22Rv1 (cell line): Measurements from ENCODE around the gene SPATA6.
"Not testable (repeated sequence)": the region's sequence is repeated elsewhere in the genome, so short reads cannot be mapped to it uniquely, and the experiment has no call there.

Experiments used
- H3K27ac ChIP-seq: fragments of 450-650 bp; 2 replicates; pipeline ENCODE4 v1.5.1; 2017
- CTCF ChIP-seq: fragments of 450-650 bp; IDR thresholded peaks from 2 replicates; pipeline ENCODE4 v1.5.1; 2017; ENCODE audit warnings: mild to moderate bottlenecking
- ZFX ChIP-seq: fragments of 450-650 bp; IDR thresholded peaks from 2 replicates; pipeline ENCODE4 v1.6.1; 2017; ENCODE audit warnings: antibody characterized with exemption, borderline replicate concordance

Gene SPATA6

GRCh38 chr1:48471691-48472576 is at the start of gene SPATA6:
Gene SPATA6, minus strand, starts transcription at chr1:48472204. Its CDS starts 196 bp downstream, at chr1:48472008.
- TF ChIP-seq CTCF (no peak), ZFX (no peak)
- H3K27ac ChIP-seq, result peak within 1 kb of the TSS; percentile 43

DNA sequence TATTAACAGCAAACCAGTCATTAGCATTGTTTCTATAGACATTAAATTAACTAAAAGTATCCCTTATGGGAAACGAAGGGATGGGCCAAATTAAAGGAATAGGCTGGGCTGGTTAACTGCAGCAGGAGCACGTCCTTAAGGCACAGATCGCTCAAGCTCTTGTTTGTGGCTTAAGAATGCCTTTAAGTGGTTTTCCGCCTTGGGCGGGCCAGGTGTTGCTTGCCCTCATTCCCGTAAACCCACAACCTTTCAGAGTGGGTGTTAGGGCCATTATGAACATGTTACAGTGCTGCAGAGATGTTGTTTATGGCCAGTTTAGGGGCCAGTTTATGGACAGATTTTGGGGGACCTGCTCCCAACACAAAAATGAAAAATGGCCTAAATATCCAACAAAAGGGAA is 47.9 kb upstream of the SPATA6 start:
- not testable (repeated sequence) for H3K27ac ChIP-seq

GRCh38 chr1:48506870-48507269 is 34.9 kb upstream of the SPATA6 start:
- no peak for TF ChIP-seq CTCF
- TF ChIP-seq ZFX, result no peak
- no peak overlapping the region for H3K27ac ChIP-seq

DNA sequence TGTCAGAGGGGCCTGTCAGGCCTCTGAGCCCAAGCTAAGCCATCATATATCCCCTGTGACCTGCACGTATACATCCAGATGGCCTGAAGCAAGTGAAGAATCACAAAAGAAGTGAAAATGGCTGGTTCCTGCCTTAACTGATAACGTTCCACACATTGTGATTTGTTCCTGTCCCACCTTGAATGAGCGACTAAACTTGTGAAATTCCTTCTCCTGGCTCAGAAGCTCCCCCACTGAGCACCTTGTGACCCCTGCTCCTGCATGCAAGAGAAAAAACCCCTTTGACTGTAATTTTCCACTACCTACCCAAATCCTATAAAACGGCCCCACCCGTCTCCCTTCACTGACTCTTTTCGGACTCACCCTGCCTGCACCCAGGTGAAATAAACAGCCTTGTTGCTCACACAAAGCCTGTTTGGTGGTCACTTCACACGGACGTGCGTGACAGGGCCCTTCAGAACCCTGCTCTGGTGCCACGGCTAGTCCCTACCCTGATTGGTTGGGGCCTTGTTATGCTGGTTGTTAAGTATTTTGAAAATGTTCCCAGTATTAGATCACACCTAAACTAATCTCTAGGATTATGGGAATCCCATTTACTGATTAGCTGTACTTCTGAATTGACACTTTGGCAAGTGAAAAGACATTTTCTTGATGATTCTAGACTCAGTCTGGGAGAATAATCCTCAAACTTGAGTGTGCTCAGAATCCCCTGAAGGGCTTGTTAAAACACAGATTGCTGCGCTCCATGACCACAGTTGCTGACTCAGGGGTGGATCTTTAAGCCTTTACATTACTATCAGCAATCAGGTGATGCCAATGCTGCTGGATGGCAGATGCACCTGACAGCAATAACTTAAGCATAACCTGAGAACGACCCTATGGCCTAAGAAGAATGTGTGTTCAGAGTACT is 28.8 kb upstream of the SPATA6 start:
- TF ChIP-seq ZFX (no peak), CTCF (no peak)
- no peak overlapping the region for H3K27ac ChIP-seq

DNA sequence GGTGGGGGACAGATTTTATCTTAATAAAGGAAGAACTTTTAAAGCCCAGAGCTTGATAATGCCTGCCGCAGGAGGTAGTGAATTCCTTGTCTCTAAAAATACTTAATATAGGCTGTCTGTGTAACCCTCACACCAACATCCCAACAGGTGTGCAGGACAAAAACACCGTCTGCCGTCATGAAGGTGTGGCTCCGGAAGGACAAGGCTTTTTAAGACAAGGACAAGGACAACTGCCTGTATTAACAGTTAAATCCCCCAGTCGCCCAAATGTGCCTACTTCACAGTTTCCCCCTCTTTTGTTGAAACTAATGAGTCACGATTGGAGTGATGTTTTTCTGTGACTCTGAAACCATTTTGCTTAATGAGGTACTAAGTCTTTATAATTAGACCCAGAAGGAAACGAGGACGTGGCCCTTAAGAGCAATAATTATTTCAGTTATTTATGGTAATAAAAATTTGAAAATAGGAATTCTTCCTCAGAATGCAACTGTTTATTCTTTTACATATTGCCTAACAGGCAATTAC is 27.3 kb upstream of the SPATA6 start:
- H3K27ac ChIP-seq, result no peak overlapping the region
- TF ChIP-seq CTCF (no peak), ZFX (no peak)

DNA sequence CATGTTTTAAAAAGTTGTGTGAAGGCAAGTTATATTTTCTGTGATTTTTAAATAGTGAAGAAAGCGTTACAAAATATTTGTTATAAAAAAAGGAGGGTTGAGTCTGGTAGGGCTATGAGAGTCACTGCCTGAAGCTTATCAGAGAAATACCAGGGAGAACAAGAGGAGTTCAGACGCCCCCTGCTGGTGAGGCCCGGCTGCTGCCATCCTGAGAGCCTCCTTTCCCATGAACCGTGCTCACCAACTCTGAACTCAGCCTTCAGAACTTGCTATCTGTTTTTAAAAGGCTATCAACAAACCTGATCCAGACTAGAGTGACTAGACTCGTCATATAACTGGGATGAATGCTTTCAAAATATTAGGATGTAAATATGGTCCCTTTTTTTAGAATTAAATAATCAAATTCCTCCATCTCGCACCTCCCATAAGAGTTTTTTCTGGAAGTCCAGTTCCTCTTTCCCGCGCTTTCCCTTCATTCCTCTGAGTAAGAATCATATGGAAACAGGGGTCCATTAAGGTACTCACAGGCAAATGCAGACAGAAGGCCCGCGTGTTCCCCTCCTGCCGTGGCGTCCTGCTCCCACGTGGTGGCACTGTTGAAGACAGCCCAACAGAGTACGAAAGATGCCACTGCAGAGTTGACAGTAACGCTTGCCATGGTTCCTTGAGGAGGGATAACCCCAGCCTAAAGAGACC is 26.2 kb upstream of the SPATA6 start:
- H3K27ac ChIP-seq, result no peak overlapping the region
- TF ChIP-seq CTCF (peak; percentile 97), ZFX (no peak)

DNA sequence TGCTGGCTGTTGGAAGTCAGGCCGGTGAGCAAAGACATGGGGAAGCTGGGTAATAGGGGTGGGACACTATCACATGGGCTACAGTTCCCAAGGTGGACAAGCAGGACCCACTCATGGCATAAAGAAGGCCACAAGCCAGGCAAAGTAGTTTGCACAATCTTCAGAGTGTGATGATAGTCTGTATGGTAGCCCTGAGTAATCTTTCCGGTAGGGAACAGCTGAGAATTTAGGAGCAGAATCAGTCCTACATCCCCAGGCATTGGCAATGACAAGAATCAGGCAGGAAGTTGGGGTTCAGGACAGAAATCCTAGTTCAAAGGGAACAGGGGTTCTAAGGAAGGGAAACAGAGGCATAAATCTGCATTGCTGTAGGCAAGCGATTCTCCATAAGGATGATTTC is 23.9 kb upstream of the SPATA6 start:
- TF ChIP-seq ZFX, result no peak
- TF ChIP-seq CTCF, result no peak
- no peak overlapping the region for H3K27ac ChIP-seq
